Natural killer cell (primary cell): ENCODE data around the gene RAPGEF3. TPM values are rescaled to one million over a fixed set of nuclear protein-coding genes. Genes with fewer than 3 reads are reported as not detected.

Experiments
- ATAC-seq, 3 donors: fragments of 150-1000 bp in 2 of 3; fragments of 200-7000 bp in 1 of 3; cut with Tn5 transposase; 1 replicate in 1 of 3; 2 replicates in 2 of 3; pipeline ENCODE4 v1.10.0; 2021; ENCODE audit warnings: mild to moderate bottlenecking in 2 of 3, moderate library complexity in 2 of 3
- DNase-seq, 2 donors: peaks; one replicate each; pipeline versions ENCODE4 v3.0.0 to v3.0.0-alpha.2; 2013 to 2021; ENCODE audit warnings: mixed read lengths in 1 of 2
- H3K27ac ChIP-seq: one replicate; pipeline ENCODE4 v1.5.1; 2013; ENCODE audit warnings: mild to moderate bottlenecking, low read length
- H3K27me3 ChIP-seq: one replicate; pipeline ENCODE4 v1.6.1; 2013; ENCODE audit warnings: low read length; ENCODE audit not compliant: control insufficient read depth, insufficient read depth
- H3K36me3 ChIP-seq: one replicate; pipeline ENCODE4 v1.6.1; 2013; ENCODE audit warnings: low read length; ENCODE audit not compliant: control insufficient read depth, insufficient read depth
- H3K4me1 ChIP-seq: one replicate; pipeline ENCODE4 v1.6.1; 2013; ENCODE audit warnings: low read length; ENCODE audit not compliant: control insufficient read depth, insufficient read depth
- H3K4me3 ChIP-seq: one replicate; pipeline ENCODE4 v1.5.1; 2013; ENCODE audit warnings: low read length
- H3K9me3 ChIP-seq: one replicate; pipeline ENCODE4 v1.6.1; 2013; ENCODE audit warnings: low read length; ENCODE audit not compliant: control insufficient read depth, insufficient read depth
- H3K27ac Mint-ChIP-seq, 2 donors: one replicate each; pipeline ENCODE4 v1.8.0; 2022; ENCODE audit warnings: mild to moderate bottlenecking in 2 of 2, mixed read lengths in 2 of 2, moderate library complexity in 1 of 2
- H3K27me3 Mint-ChIP-seq, 2 donors: one replicate each; pipeline ENCODE4 v1.8.0; 2022; ENCODE audit warnings: low read depth in 2 of 2, mixed read lengths in 2 of 2
- H3K36me3 Mint-ChIP-seq: one replicate; pipeline ENCODE4 v1.8.0; 2022; ENCODE audit warnings: mixed read lengths
- H3K4me1 Mint-ChIP-seq, 2 donors: one replicate each; pipeline ENCODE4 v1.8.0; 2022; ENCODE audit warnings: mixed read lengths in 2 of 2
- H3K4me3 Mint-ChIP-seq: one replicate; pipeline ENCODE4 v1.8.0; 2022; ENCODE audit warnings: mild to moderate bottlenecking, moderate library complexity, mixed read lengths
- H3K9me3 Mint-ChIP-seq, 2 donors: one replicate each; pipeline ENCODE4 v1.8.0; 2022; ENCODE audit warnings: mixed read lengths in 2 of 2
- CTCF ChIP-seq: fragments of 200-600 bp; IDR thresholded peaks from one replicate; pipeline ENCODE4 v1.8.0; 2022; ENCODE audit warnings: antibody characterized with exemption
- WGBS: methylation state at CpG from one replicate; pipeline ENCODE4 v1.1.7; 2013; ENCODE audit warnings: missing lambda C conversion rate; ENCODE audit not compliant: insufficient coverage; 5-methylcytosine and 5-hydroxymethylcytosine counted together
- intact Hi-C: fragments of 100-400 bp; cut with micrococcal nuclease; formaldehyde crosslinking; loops from one replicate; pipeline ENCODE4 v1.14.2; 2022
- total RNA-seq, 4 donors: library from RNA; stranded (reverse); fragments of 120-200 nt in 1 of 4; gene quantifications; one replicate each; pipeline versions ENCODE4 v1.2.3 to v1.2.4, GENCODE V29; 2013 to 2022

The RAPGEF3 gene
- total RNA-seq, 3 donors from 2014 or later (not counting 1 experiment from before 2014, with no cell fraction given): 0.23 to 0.73 (median 0.49) TPM

- Histone ChIP-seq H3K27me3 (no peaks in the 10 kb centered on the region), H3K9me3 (no peaks in the 10 kb centered on the region), H3K36me3 (peaks cover 39% of the 10 kb centered on the region), H3K4me3 (no peak overlapping the region), H3K4me1 (peaks cover 7% of the 10 kb centered on the region), H3K27ac (no peak overlapping the region)
- 86% methylated on average over 1 of the region's 2 CpGs for WGBS
- Mint-ChIP-seq H3K9me3 (no peaks in the 10 kb centered on the region), H3K4me1 (peaks cover 17% of the 10 kb centered on the region in 2 donors), H3K27me3 (no peaks in the 10 kb centered on the region), H3K36me3 (peaks cover 7% of the 10 kb centered on the region), H3K27ac (no peak overlapping the region), H3K4me3 (no peak overlapping the region)
- DNase-seq (no peak), ATAC-seq (no peak)
- intact Hi-C loops: loop anchor here (10.0 kb wide), 1 partner anchor 1325 kb away; the partner anchor contains the start of gene SLC38A2
- no peak for TF ChIP-seq CTCF
Observed at GRCh38 chr12:47700263-47700662, 58.4 kb downstream of the RAPGEF3 start.

- H3K4me1 Mint-ChIP-seq: peaks cover 5 to 6% of the 10 kb centered on the region in 2 donors
- H3K36me3 Mint-ChIP-seq: peaks cover 18% of the 10 kb centered on the region
Observed at GRCh38 chr12:47698631-47699030, 60.0 kb downstream of the RAPGEF3 start.

GRCh38 chr12:47698055-47698454 lies 60.6 kb downstream of the RAPGEF3 start:
- no peaks in the 10 kb centered on the region for H3K4me1 ChIP-seq
- Mint-ChIP-seq H3K36me3 (peaks cover 22% of the 10 kb centered on the region), H3K9me3 (no peaks in the 10 kb centered on the region), H3K27ac (no peak overlapping the region), H3K27me3 (no peaks in the 10 kb centered on the region), H3K4me1 (peaks cover 0 to under 1% of the 10 kb centered on the region in 2 donors), H3K4me3 (no peak overlapping the region)
- TF ChIP-seq CTCF: no peak
- H3K36me3 ChIP-seq: peaks cover 58% of the 10 kb centered on the region
- WGBS: 13% methylated on average over 1 of the region's 4 CpGs
- H3K27me3 ChIP-seq: no peaks in the 10 kb centered on the region
- H3K4me3 ChIP-seq: no peak overlapping the region
- no peaks in the 10 kb centered on the region for H3K9me3 ChIP-seq
- DNase-seq: no peak
- H3K27ac ChIP-seq: no peak overlapping the region
- ATAC-seq: no peak
- intact Hi-C loops: no loop called here

More at GRCh38 chr12:47698631-47699030, 60.0 kb downstream of the RAPGEF3 start:
- no peaks in the 10 kb centered on the region for H3K27me3 ChIP-seq
- peaks cover 53% of the 10 kb centered on the region for H3K36me3 ChIP-seq
- H3K9me3 ChIP-seq: no peaks in the 10 kb centered on the region
- no peak for DNase-seq
- no peak overlapping the region for H3K4me3 ChIP-seq
- ATAC-seq: no peak
- intact Hi-C loops: no loop called here
- no peak for TF ChIP-seq CTCF
- H3K4me1 ChIP-seq: no peaks in the 10 kb centered on the region
- Mint-ChIP-seq H3K27ac (no peak overlapping the region), H3K27me3 (no peaks in the 10 kb centered on the region), H3K9me3 (no peaks in the 10 kb centered on the region), H3K4me3 (no peak overlapping the region)
- 98% methylated on average over 3 of the region's 7 CpGs for WGBS
- no peak overlapping the region for H3K27ac ChIP-seq

GRCh38 chr12:47689215-47689614 lies 69.5 kb downstream of the RAPGEF3 start:
- TF ChIP-seq CTCF: no peak
- Histone ChIP-seq H3K36me3 (peaks cover 39% of the 10 kb centered on the region), H3K27ac (no peak overlapping the region), H3K27me3 (no peaks in the 10 kb centered on the region), H3K4me3 (no peak overlapping the region), H3K4me1 (no peaks in the 10 kb centered on the region), H3K9me3 (no peaks in the 10 kb centered on the region)
- DNase-seq (no peak), ATAC-seq (no peak)
- Mint-ChIP-seq H3K36me3 (peaks cover 9% of the 10 kb centered on the region), H3K4me1 (no peaks in the 10 kb centered on the region), H3K9me3 (no peaks in the 10 kb centered on the region), H3K27ac (no peak overlapping the region), H3K27me3 (no peaks in the 10 kb centered on the region), H3K4me3 (no peak overlapping the region)
- 100% methylated on average over 2 of the region's 2 CpGs for WGBS
- intact Hi-C loops: no loop called here
